ENCODE results near the gene ZNF865. TPM values are rescaled to one million over a fixed set of nuclear protein-coding genes. Genes with fewer than 3 reads are reported as not detected.

Gene ZNF865
- total RNA-seq, 4 donors from 2014 or later: 8.6 to 18.9 (median 14.3) TPM

- TF ChIP-seq POLR2A (IDR thresholded peaks at IDR 0.05) (no peak), CTCF (IDR thresholded peaks at IDR 0.05) (no peak)
- H3K36me3 ChIP-seq: peaks cover 0 to 56% (median 0%) of the 10 kb centered on the region in 3 donors
- no peak for DNase-seq
These were observed 7.9 kb downstream of the ZNF865 start for GRCh38 chr19:55613396-55613795.

GRCh38 chr19:55613930-55614710 lies 8.7 kb downstream of the ZNF865 start:
- no peaks in the 10 kb centered on the region for H3K27me3 ChIP-seq
- peaks cover 0 to 7% (median 0%) of the 10 kb centered on the region in 4 donors for H3K4me1 ChIP-seq
- peaks cover 0 to 53% (median 0%) of the 10 kb centered on the region in 3 donors for H3K36me3 ChIP-seq
- H3K9me3 ChIP-seq: no peaks in the 10 kb centered on the region
- no peak overlapping the region for H3K27ac ChIP-seq
- DNase-seq: no peak
- no peak overlapping the region for H3K4me3 ChIP-seq
- TF ChIP-seq POLR2A (IDR thresholded peaks at IDR 0.05): no peak
- TF ChIP-seq CTCF (IDR thresholded peaks at IDR 0.05): no peak

More at GRCh38 chr19:55613396-55613795, 7.9 kb downstream of the ZNF865 start:
- no peak overlapping the region for H3K27ac ChIP-seq
- no peaks in the 10 kb centered on the region for H3K9me3 ChIP-seq
- H3K4me1 ChIP-seq: peaks cover 0 to 7% (median 0%) of the 10 kb centered on the region in 4 donors
- H3K4me3 ChIP-seq: no peak overlapping the region
- no peaks in the 10 kb centered on the region for H3K27me3 ChIP-seq

GRCh38 chr19:55614711-55615542 lies 9.5 kb downstream of the ZNF865 start:
- Histone ChIP-seq H3K36me3 (peaks cover 0 to 44% (median 0%) of the 10 kb centered on the region in 3 donors), H3K9me3 (no peaks in the 10 kb centered on the region), H3K27me3 (no peaks in the 10 kb centered on the region), H3K4me3 (no peak overlapping the region), H3K27ac (no peak overlapping the region), H3K4me1 (peaks cover 0 to 7% (median 0%) of the 10 kb centered on the region in 4 donors)
- TF ChIP-seq CTCF (IDR thresholded peaks at IDR 0.05) (no peak), POLR2A (IDR thresholded peaks at IDR 0.05) (no peak)
- DNase-seq: no peak

- TF ChIP-seq CTCF (IDR thresholded peaks at IDR 0.05) (no peak), POLR2A (IDR thresholded peaks at IDR 0.05) (no peak)
- peaks cover 0 to 7% (median 0%) of the 10 kb centered on the region in 4 donors for H3K4me1 ChIP-seq
- no peaks in the 10 kb centered on the region for H3K27me3 ChIP-seq
- DNase-seq: no peak
- H3K36me3 ChIP-seq: peaks cover 0 to 37% (median 0%) of the 10 kb centered on the region in 3 donors
- no peak overlapping the region for H3K4me3 ChIP-seq
- H3K27ac ChIP-seq: no peak overlapping the region
- no peaks in the 10 kb centered on the region for H3K9me3 ChIP-seq
These were observed 10.3 kb downstream of the ZNF865 start for GRCh38 chr19:55615543-55616394.

GRCh38 chr19:55616395-55616875 lies 11.0 kb downstream of the ZNF865 start:
- Histone ChIP-seq H3K9me3 (no peaks in the 10 kb centered on the region), H3K27me3 (no peaks in the 10 kb centered on the region), H3K4me3 (no peak overlapping the region), H3K4me1 (peaks cover 0 to 2% (median 0%) of the 10 kb centered on the region in 4 donors), H3K27ac (no peak overlapping the region), H3K36me3 (peaks cover 0 to 43% (median 0%) of the 10 kb centered on the region in 3 donors)
- no peak for DNase-seq
- TF ChIP-seq CTCF (IDR thresholded peaks at IDR 0.05) (no peak), POLR2A (IDR thresholded peaks at IDR 0.05) (no peak)

Measured in Peyer's patch (tissue), 4 donors.